Gastroesophageal sphincter (tissue), 4 donors: Measurements from ENCODE around the gene TUBB4A. TPM values are rescaled to one million over a fixed set of nuclear protein-coding genes. Genes with fewer than 3 reads are reported as not detected.
A peak's percentile ranks its signal among the peaks of the same experiment; 100 is the strongest.

ENCODE experiments used
- ATAC-seq: fragments of 150-250 bp; one replicate; pipeline ENCODE4 v1.9.1; 2016; ENCODE audit warnings: mild to moderate bottlenecking, moderate library complexity
- H3K27ac ChIP-seq, 4 donors: fragments of 200-600 bp; sonication (generic) in 3 of 4; 1 replicate in 3 of 4; 2 replicates in 1 of 4; pipeline ENCODE4 v1.5.1; 2016 to 2019
- H3K27me3 ChIP-seq: fragments of 200-600 bp; sonication (generic); one replicate; pipeline ENCODE4 v1.5.1; 2019
- H3K36me3 ChIP-seq, 2 donors: fragments of 200-600 bp; sonication (generic); one replicate each; pipeline ENCODE4 v1.5.1; 2019; ENCODE audit warnings: control low read depth in 1 of 2
- H3K4me1 ChIP-seq, 3 donors: fragments of 200-600 bp; sonication (generic); 1 replicate in 2 of 3; 2 replicates in 1 of 3; pipeline ENCODE4 v1.5.1; 2016 to 2019; ENCODE audit warnings: control low read depth in 2 of 3
- H3K4me3 ChIP-seq, 2 donors: fragments of 200-600 bp; sonication (generic); one replicate each; pipeline ENCODE4 v1.5.1; 2019; ENCODE audit warnings: mild to moderate bottlenecking in 1 of 2, moderate library complexity in 1 of 2
- H3K9me3 ChIP-seq, 3 donors: fragments of 200-600 bp; sonication (generic); one replicate each; pipeline ENCODE4 v1.5.1; 2017 to 2019; ENCODE audit warnings: control low read depth in 2 of 3
- EP300 ChIP-seq: sonication (generic); formaldehyde crosslinking; IDR thresholded peaks from one replicate; pipeline ENCODE4 v1.6.1; 2017; ENCODE audit warnings: antibody characterized with exemption, mild to moderate bottlenecking
- POLR2A ChIP-seq, 2 donors: fragments of 450-650 bp; IDR thresholded peaks; one replicate each; pipeline ENCODE4 v1.6.1; 2017; ENCODE audit warnings: antibody characterized with exemption in 2 of 2, mild to moderate bottlenecking in 2 of 2, moderate library complexity in 1 of 2
- POLR2AphosphoS5 ChIP-seq: sonication (generic); formaldehyde crosslinking; IDR thresholded peaks from one replicate; pipeline ENCODE4 v1.6.1; 2017; ENCODE audit warnings: antibody characterized with exemption
- WGBS, 2 donors: methylation state at CpG; one replicate each; pipeline ENCODE4 v1.1.5; 2018; ENCODE audit warnings: low coverage in 1 of 2; 5-methylcytosine and 5-hydroxymethylcytosine counted together
- total RNA-seq, 4 donors: library from RNA; depleted of rRNA; stranded (reverse); fragments of >200 nt; gene quantifications; one replicate each; pipeline ENCODE4 v1.1.0, GENCODE V29; 2016
- TF ChIP-seq, protein P1 (sequence below), 4 experiments: fragments of 200-600 bp in 2 of 4; fragments of 450-650 bp in 2 of 4; sonication (generic) in 1 of 4; IDR thresholded peaks; one replicate each; pipeline ENCODE4 v1.5.1; 2017 to 2019; ENCODE audit warnings: antibody characterized with exemption in 4 of 4, mild to moderate bottlenecking in 2 of 4, moderate library complexity in 2 of 4

The TUBB4A gene
- total RNA-seq, 4 donors from 2014 or later: 1.2 to 3.2 (median 2.2) TPM

DNA sequence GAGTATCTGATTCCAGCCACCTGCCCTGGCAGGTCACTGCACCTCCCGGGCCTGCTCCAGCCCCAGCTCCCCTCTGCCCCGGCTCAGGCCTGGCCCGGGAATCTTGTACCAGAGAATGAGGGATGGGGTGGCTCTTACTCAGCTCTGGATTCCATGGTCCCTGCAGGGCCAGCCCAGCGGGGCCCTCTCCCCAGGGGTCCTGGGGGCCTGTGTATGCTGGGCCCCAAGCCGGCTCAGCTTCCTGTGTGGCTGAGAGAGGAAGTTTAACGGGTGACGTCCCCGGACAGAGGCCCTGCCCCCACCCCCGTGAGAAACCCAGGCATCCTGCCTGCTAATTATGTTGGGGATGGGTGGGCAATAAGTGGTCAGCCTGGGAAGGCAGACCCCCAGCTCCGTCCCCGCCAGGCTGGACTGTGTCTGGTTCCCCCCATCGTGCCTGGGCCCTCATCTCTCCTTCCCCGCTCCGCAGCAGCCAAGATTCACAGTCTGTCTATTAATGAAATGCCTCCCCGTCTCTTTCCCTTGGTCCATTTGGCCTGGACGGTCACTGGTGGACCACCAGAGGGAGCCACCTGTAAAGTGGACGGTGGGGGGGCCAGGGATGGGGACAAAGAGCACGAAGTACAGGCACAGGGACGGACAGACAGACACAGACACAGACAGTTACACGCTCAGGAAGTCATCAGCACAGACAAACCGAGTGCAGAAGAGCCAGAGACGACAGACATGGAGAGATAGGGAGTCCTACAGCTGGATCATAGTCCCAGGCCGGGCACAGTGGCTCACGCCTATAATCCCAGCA is 20.4 kb downstream of the TUBB4A start, which contains the start of gene DENND1C:
Gene DENND1C (minus strand): TSS at position 247 of the 802 bp plus-strand sequence. CDS start 92 bp downstream, at position 155.
- H3K27ac ChIP-seq: no peak within 1 kb of the TSS
- no peaks in the 10 kb centered on the region for H3K36me3 ChIP-seq
- TF ChIP-seq POLR2A (IDR thresholded peaks at IDR 0.05) (no peak), EP300 (no peak)
- TF ChIP-seq, protein P1, sequence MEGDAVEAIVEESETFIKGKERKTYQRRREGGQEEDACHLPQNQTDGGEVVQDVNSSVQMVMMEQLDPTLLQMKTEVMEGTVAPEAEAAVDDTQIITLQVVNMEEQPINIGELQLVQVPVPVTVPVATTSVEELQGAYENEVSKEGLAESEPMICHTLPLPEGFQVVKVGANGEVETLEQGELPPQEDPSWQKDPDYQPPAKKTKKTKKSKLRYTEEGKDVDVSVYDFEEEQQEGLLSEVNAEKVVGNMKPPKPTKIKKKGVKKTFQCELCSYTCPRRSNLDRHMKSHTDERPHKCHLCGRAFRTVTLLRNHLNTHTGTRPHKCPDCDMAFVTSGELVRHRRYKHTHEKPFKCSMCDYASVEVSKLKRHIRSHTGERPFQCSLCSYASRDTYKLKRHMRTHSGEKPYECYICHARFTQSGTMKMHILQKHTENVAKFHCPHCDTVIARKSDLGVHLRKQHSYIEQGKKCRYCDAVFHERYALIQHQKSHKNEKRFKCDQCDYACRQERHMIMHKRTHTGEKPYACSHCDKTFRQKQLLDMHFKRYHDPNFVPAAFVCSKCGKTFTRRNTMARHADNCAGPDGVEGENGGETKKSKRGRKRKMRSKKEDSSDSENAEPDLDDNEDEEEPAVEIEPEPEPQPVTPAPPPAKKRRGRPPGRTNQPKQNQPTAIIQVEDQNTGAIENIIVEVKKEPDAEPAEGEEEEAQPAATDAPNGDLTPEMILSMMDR (IDR thresholded peaks at IDR 0.05): peak in 1 of 4 experiments; percentile 41
- no peaks in the 10 kb centered on the region for H3K9me3 ChIP-seq
- peak within 1 kb of the TSS; percentile 2 to 29 for H3K4me3 ChIP-seq
- peaks cover 0 to 4% (median under 1%) of the 10 kb centered on the region in 3 donors for H3K4me1 ChIP-seq
- WGBS, 2 donors: 31 to 58% methylated on average over 3 to 7 of the region's 24 CpGs
- H3K27me3 ChIP-seq: peaks cover 71% of the 10 kb centered on the region
- no peak for ATAC-seq

DNA sequence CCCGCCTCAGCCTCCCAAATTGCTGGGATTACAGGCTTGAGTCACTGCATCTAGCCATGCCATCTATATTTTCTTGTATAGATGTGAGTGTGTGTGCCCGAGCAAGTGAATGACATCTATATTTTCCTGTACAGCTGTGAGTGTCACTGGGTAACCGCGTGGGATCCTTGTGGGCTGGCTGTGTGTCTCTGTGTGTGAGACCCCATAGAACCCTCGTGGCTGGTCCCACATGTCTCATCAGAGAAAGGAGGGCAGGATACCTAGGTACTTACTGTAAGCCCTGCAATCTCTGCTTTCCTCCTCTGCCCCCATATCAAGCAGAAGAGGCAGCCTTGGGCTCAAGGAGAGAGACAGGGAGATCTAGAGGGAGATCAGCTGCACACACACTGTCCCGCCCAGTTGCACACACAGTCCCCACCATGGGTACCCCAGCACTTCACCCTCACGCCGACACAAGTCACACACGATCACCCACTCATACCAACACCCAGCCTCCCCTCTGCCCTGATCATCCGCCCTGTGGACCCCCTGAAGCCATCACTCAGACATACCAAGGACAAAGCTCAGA is 21.2 kb downstream of the TUBB4A start:
- TF ChIP-seq, protein P1 (IDR thresholded peaks at IDR 0.05): no peak
- TF ChIP-seq POLR2AphosphoS5 (no peak), EP300 (no peak)
- Histone ChIP-seq H3K27me3 (peaks cover 71% of the 10 kb centered on the region), H3K4me3 (peak overlapping the region in 1 of 2 donors; percentile 29), H3K27ac (no peak overlapping the region), H3K9me3 (no peaks in the 10 kb centered on the region), H3K4me1 (peaks cover 0 to 12% (median 3%) of the 10 kb centered on the region in 3 donors), H3K36me3 (no peaks in the 10 kb centered on the region)
- ATAC-seq: no peak
- WGBS, 2 donors: 63 to 75% methylated on average over 2 to 4 of the region's 10 CpGs

DNA sequence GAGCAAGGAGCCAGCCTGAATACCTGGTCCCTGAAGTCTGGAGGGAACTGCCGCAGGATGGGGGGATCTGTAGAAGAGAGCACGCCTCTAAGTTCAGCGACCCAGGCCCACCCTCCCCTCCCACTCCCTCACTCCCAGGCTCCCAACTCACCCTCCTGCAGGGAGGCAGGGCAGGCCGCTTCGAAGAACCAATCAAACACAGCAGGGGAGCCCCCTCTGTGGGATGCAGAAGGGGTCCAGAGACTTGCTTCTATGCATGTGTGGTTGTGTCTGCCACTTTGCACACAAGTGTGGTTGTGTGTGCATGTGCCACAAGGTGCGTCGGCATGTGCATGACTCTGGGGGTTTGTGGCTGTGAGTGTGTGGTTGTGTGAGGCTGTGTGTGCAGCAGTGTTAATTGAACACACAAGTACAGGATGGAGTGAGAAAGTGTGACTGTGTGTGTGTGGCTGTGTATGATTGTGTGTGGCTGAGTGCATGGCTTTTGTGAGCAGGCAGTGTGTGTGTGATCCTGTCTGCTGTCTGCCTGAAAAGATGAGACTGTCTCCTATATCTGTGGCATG is 22.2 kb downstream of the TUBB4A start:
- peaks cover 81% of the 10 kb centered on the region for H3K27me3 ChIP-seq
- WGBS, 2 donors: 60% methylated on average over 1 of the region's 7 CpGs; no CpG with 5 or more reads in 1 of the 2 donors
- no peak for TF ChIP-seq EP300
- TF ChIP-seq, protein P1 (IDR thresholded peaks at IDR 0.05): no peak
- ATAC-seq: no peak
- peaks cover 0 to 20% (median 8%) of the 10 kb centered on the region in 3 donors for H3K4me1 ChIP-seq
- H3K27ac ChIP-seq: no peak overlapping the region
- no peak overlapping the region for H3K4me3 ChIP-seq
- H3K36me3 ChIP-seq: no peaks in the 10 kb centered on the region
- H3K9me3 ChIP-seq: no peaks in the 10 kb centered on the region

DNA sequence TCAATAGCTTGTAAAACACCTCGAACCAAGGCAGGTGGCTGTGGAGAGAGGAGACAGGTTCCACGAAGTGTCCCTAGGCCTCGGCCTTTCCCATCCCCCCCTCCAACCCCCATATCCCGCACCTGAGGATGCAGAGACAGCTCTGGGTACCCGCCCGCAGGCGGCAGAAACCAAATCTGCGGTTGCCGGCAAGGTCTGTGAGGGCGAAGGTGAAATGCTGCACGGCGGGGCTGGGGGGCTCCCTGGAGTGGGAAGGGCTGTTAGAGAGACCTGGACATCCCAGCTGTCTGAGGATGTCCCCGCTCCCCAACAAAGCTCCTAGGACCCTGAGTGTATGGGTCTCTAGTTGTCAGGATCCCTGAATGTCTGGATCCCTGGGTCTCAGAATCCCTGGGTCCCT is 23.3 kb downstream of the TUBB4A start:
- peaks cover 0 to 20% (median 8%) of the 10 kb centered on the region in 3 donors for H3K4me1 ChIP-seq
- WGBS, 2 donors: 96% methylated on average over 5 of the region's 13 CpGs; no CpG with 5 or more reads in 1 of the 2 donors
- ATAC-seq: no peak
- no peaks in the 10 kb centered on the region for H3K9me3 ChIP-seq
- no peak overlapping the region for H3K4me3 ChIP-seq
- no peaks in the 10 kb centered on the region for H3K36me3 ChIP-seq
- H3K27me3 ChIP-seq: peaks cover 90% of the 10 kb centered on the region
- no peak overlapping the region for H3K27ac ChIP-seq
- TF ChIP-seq POLR2AphosphoS5: no peak
- no peak for TF ChIP-seq EP300
- no peak for TF ChIP-seq POLR2A (IDR thresholded peaks at IDR 0.05)
- TF ChIP-seq, protein P1 (IDR thresholded peaks at IDR 0.05): no peak
